ENCODE results near the gene SLC44A5. TPM values are rescaled to one million over a fixed set of nuclear protein-coding genes. Genes with fewer than 3 reads are reported as not detected.
"Not testable (repeated sequence)": the region's sequence is repeated elsewhere in the genome, so short reads cannot be mapped to it uniquely, and the experiment has no call there.

Gene SLC44A5
- total RNA-seq, 1 donor, result under 0.01 TPM

GRCh38 chr1:75394386-75395139 lies 216.4 kb downstream of the SLC44A5 start:
- no peak for DNase-seq (ENCODE audit: low read depth)
- TF ChIP-seq, protein P1, sequence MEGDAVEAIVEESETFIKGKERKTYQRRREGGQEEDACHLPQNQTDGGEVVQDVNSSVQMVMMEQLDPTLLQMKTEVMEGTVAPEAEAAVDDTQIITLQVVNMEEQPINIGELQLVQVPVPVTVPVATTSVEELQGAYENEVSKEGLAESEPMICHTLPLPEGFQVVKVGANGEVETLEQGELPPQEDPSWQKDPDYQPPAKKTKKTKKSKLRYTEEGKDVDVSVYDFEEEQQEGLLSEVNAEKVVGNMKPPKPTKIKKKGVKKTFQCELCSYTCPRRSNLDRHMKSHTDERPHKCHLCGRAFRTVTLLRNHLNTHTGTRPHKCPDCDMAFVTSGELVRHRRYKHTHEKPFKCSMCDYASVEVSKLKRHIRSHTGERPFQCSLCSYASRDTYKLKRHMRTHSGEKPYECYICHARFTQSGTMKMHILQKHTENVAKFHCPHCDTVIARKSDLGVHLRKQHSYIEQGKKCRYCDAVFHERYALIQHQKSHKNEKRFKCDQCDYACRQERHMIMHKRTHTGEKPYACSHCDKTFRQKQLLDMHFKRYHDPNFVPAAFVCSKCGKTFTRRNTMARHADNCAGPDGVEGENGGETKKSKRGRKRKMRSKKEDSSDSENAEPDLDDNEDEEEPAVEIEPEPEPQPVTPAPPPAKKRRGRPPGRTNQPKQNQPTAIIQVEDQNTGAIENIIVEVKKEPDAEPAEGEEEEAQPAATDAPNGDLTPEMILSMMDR (IDR thresholded peaks at IDR 0.05; ENCODE audit: insufficient read depth, low read depth, low read length), result no peak
- no peak overlapping the region for H3K4me3 ChIP-seq (ENCODE audit: low read depth, low read length)

- DNase-seq (ENCODE audit: low read depth), result no peak
- TF ChIP-seq, protein P1 (IDR thresholded peaks at IDR 0.05; ENCODE audit: insufficient read depth, low read depth, low read length), result no peak
Observed at GRCh38 chr1:75392278-75392677, 218.6 kb downstream of the SLC44A5 start.

GRCh38 chr1:75375476-75376447 lies 235.2 kb downstream of the SLC44A5 start:
- not testable (repeated sequence) for H3K4me3 ChIP-seq (ENCODE audit: low read depth, low read length); DNase-seq (ENCODE audit: low read depth)

More at GRCh38 chr1:75392278-75392677, 218.6 kb downstream of the SLC44A5 start:
- H3K4me3 ChIP-seq (ENCODE audit: low read depth, low read length), result no peak overlapping the region

DNA sequence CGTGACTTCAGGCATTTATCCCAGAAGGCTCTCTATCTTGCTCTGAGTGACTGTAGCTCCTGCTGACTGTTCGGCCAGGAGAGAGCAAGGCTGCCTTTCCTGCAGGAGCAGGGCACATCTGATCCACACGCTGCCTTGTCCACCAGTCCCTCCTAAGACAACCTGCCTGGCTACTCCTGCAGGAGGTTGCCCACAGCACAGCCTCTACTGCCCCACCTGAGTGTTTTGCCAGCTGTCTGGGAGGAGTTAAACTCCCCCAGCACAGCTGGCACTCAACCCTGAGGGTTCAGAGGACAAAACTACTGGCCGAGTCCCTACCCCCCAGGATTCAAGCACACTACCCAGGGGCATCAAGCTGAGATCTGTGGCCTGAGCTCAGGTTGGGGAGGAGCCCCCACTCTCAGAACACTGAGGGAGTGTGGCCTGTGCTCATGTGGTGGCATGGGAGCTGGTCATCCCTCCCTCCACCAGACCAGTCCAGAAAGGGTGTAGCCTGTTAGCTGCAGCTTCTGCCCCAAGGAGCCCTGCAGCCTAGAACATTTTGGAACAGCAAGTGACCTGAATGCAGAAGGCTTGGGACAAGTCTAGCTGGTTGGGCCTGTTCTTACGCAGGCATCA lies 237.3 kb downstream of the SLC44A5 start:
- no peak for DNase-seq (ENCODE audit: low read depth)
- TF ChIP-seq, protein P1 (IDR thresholded peaks at IDR 0.05; ENCODE audit: insufficient read depth, low read depth, low read length), result no peak
- H3K4me3 ChIP-seq (ENCODE audit: low read depth, low read length), result no peak overlapping the region

DNA sequence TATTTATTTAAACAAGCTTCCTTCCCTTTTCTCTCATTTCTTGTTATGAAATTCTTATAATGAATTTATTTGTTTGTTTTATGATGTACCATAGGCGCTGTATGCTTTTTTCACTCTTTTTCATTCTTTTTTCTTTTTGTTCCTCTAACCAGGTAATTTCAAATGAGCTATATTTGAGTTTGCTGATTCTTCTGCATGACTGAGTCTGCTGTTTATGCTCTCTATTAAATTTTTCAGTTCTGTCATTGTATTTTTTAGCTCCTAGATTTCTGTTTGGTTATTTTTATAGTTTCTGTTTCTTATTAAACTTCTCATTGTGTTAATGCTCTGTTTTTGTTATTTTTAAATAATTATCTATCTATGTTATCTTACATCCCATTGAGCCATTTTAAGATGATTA lies 244.3 kb downstream of the SLC44A5 start:
- TF ChIP-seq, protein P1 (IDR thresholded peaks at IDR 0.05; ENCODE audit: insufficient read depth, low read depth, low read length), result no peak
- no peak for DNase-seq (ENCODE audit: low read depth)
- no peak overlapping the region for H3K4me3 ChIP-seq (ENCODE audit: low read depth, low read length)

GRCh38 chr1:75361260-75361659 lies 249.7 kb downstream of the SLC44A5 start:
- no peak for DNase-seq (ENCODE audit: low read depth)
- TF ChIP-seq, protein P1 (IDR thresholded peaks at IDR 0.05; ENCODE audit: insufficient read depth, low read depth, low read length), result no peak
- H3K4me3 ChIP-seq (ENCODE audit: low read depth, low read length), result no peak overlapping the region

- H3K4me3 ChIP-seq (ENCODE audit: low read depth, low read length); DNase-seq (ENCODE audit: low read depth): not testable (repeated sequence)
Observed at GRCh38 chr1:75354267-75354666, 256.6 kb downstream of the SLC44A5 start.

Measured in fibroblast of villous mesenchyme (primary cell).